22Rv1 (cell line): ENCODE data around the gene NLRC3.

Source experiments
- CTCF ChIP-seq: fragments of 450-650 bp; IDR thresholded peaks from 2 replicates; pipeline ENCODE4 v1.5.1; 2017; ENCODE audit warnings: mild to moderate bottlenecking
- ZFX ChIP-seq: fragments of 450-650 bp; IDR thresholded peaks from 2 replicates; pipeline ENCODE4 v1.6.1; 2017; ENCODE audit warnings: antibody characterized with exemption, borderline replicate concordance

DNA sequence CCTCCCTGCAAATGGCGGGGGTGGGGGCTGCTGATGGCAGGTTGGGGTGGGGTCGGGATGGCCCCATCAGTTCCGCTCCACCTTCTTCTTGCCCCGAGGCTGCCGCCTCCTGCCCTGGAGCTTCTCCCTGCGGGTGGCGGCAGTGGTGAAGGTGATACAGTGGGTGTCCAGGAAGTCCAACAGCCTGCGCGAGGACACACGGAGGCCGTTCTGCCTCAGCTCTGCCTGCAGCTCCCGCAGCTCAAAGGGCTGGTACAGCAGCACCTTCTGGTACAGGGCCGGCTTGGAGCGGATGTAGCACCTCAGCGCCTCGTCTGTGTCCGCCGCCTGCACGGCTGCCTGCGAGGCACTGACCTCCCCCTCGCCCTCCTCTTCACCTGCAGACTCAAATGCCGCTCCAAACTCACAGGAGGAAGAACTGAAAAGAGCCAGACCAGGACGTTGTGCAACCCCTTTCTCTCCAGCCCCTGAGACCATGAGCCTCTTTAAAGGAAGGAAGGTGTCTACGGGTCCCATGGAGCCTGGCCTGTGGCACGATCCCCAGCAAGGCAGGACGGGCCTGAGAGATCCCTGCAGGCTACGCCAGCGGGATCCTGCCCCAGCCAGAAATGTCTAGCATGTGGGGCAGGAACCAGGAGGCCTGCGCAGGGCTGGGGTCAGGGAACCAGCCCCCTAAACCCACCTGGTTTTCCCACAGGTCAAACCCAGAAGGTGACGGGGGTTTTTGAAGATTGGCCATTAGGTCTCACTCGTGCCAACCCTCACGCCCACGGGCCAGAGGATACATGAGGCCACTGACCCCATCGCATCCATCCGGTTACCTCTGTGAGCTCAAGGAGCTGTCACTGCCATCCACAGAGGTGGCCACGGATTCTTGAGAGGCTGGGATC lies 5.3 kb upstream of the NLRC3 start:
- TF ChIP-seq CTCF (no peak), ZFX (no peak)
